Measurements from ENCODE around the gene CREB3L2. TPM values are rescaled to one million over a fixed set of nuclear protein-coding genes. Genes with fewer than 3 reads are reported as not detected.

Gene CREB3L2
- total and polyA plus RNA-seq, 2 donors (not counting 1 experiment from before 2014, with no cell fraction given) = 13.8 to 25.1 TPM

- ATAC-seq (ENCODE audit: low read depth) (no peak), DNase-seq (no peak)
- TF ChIP-seq EZH2 (IDR thresholded peaks at IDR 0.05; ENCODE audit: borderline replicate concordance, insufficient read depth, low read depth, low read length, poor library complexity, severe bottlenecking) = no peak
- no peak for TF ChIP-seq CTCF (IDR thresholded peaks at IDR 0.05)
- no peaks in the 10 kb centered on the region for H3K27me3 Mint-ChIP-seq
- POLR2A ChIA-PET = no interaction called here
- intact Hi-C loops (cut with micrococcal nuclease) = no loop called here
- H3K4me3 ChIP-seq (ENCODE audit: control extremely low read depth in 1 of 5, extremely low read depth in 1 of 5, insufficient read depth in 1 of 5, low read depth in 2 of 5, low read length in 4 of 5) = no peak overlapping the region
- peaks cover 17% of the 10 kb centered on the region for H3K79me2 ChIP-seq (ENCODE audit: control insufficient read depth, insufficient read depth, low read length)
- H3K27ac Mint-ChIP-seq = no peak overlapping the region
- CTCF ChIA-PET = interaction anchor here (0.6 to 1.8 kb wide), 2 partner anchors 37 to 51 kb away, joined by 5 to 6 read pairs; no protein-coding TSS in a partner anchor
- H3K4me3 Mint-ChIP-seq = no peak overlapping the region
- no peaks in the 10 kb centered on the region for H4K20me1 ChIP-seq (ENCODE audit: control insufficient read depth, insufficient read depth, low read length, poor library complexity, severe bottlenecking)
- H3K27me3 ChIP-seq (replicated peaks in 1 of 4; ENCODE audit: control extremely low read depth in 1 of 4, control insufficient read depth in 3 of 4, insufficient read depth in 4 of 4, low read length in 3 of 4) = no peaks in the 10 kb centered on the region
- H2AFZ ChIP-seq (ENCODE audit: insufficient read depth, low read depth, low read length, poor library complexity, severe bottlenecking) = no peak overlapping the region
- H3K9me3 Mint-ChIP-seq (ENCODE audit: insufficient read depth) = no peaks in the 10 kb centered on the region
- peaks cover 7% of the 10 kb centered on the region for H3K4me1 Mint-ChIP-seq
- H3K36me3 ChIP-seq (replicated peaks in 1 of 2; ENCODE audit: control extremely low read depth in 1 of 2, control insufficient read depth in 1 of 2, extremely low read depth in 1 of 2, insufficient read depth in 2 of 2, low read length in 1 of 2) = no peaks in the 10 kb centered on the region
- H3K9me3 ChIP-seq (ENCODE audit: control extremely low read depth in 1 of 3, control insufficient read depth in 2 of 3, insufficient read depth in 1 of 3, low read length in 2 of 3) = no peaks in the 10 kb centered on the region
- H3K27ac ChIP-seq (ENCODE audit: low read length in 2 of 2) = no peak overlapping the region
- H3K4me1 ChIP-seq (ENCODE audit: control insufficient read depth in 2 of 2, insufficient read depth in 2 of 2, low read length in 2 of 2) = peaks cover 5 to 6% of the 10 kb centered on the region in 2 donors
- H3K9ac ChIP-seq (ENCODE audit: low read length) = no peak overlapping the region
- no peak overlapping the region for H3K4me2 ChIP-seq (replicated peaks; ENCODE audit: low read depth, low read length, poor library complexity, severe bottlenecking)
- WGBS (ENCODE audit: insufficient coverage) = 97% methylated on average over 6 of the region's 11 CpGs
Measured at GRCh38 chr7:137940656-137941518, 61.0 kb downstream of the CREB3L2 start.

- H3K4me1 Mint-ChIP-seq = peaks cover 12% of the 10 kb centered on the region
- H3K9me3 Mint-ChIP-seq (ENCODE audit: insufficient read depth) = no peaks in the 10 kb centered on the region
- ChIA-PET POLR2A (no interaction called here), CTCF (interaction anchor here (0.6 to 1.8 kb wide), 2 partner anchors 37 to 52 kb away, joined by 5 to 6 read pairs; no protein-coding TSS in a partner anchor)
- H3K4me3 ChIP-seq (ENCODE audit: control extremely low read depth in 1 of 5, extremely low read depth in 1 of 5, insufficient read depth in 1 of 5, low read depth in 2 of 5, low read length in 4 of 5) = no peak overlapping the region
- no peaks in the 10 kb centered on the region for H3K27me3 ChIP-seq (replicated peaks in 1 of 4; ENCODE audit: control extremely low read depth in 1 of 4, control insufficient read depth in 3 of 4, insufficient read depth in 4 of 4, low read length in 3 of 4)
- peaks cover 18% of the 10 kb centered on the region for H3K79me2 ChIP-seq (ENCODE audit: control insufficient read depth, insufficient read depth, low read length)
- H3K4me3 Mint-ChIP-seq = no peak overlapping the region
- intact Hi-C loops (cut with micrococcal nuclease) = no loop called here
- DNase-seq = no peak
- H3K27me3 Mint-ChIP-seq = no peaks in the 10 kb centered on the region
- TF ChIP-seq EZH2 (IDR thresholded peaks at IDR 0.05; ENCODE audit: borderline replicate concordance, insufficient read depth, low read depth, low read length, poor library complexity, severe bottlenecking) (no peak), CTCF (IDR thresholded peaks at IDR 0.05) (no peak)
- no peak overlapping the region for H3K27ac ChIP-seq (ENCODE audit: low read length in 2 of 2)
- no peak overlapping the region for H3K9ac ChIP-seq (ENCODE audit: low read length)
- H3K36me3 ChIP-seq (replicated peaks in 1 of 2; ENCODE audit: control extremely low read depth in 1 of 2, control insufficient read depth in 1 of 2, extremely low read depth in 1 of 2, insufficient read depth in 2 of 2, low read length in 1 of 2) = no peaks in the 10 kb centered on the region
- 100% methylated on average over 1 of the region's 1 CpG for WGBS (ENCODE audit: insufficient coverage)
- H3K27ac Mint-ChIP-seq = no peak overlapping the region
- H2AFZ ChIP-seq (ENCODE audit: insufficient read depth, low read depth, low read length, poor library complexity, severe bottlenecking) = no peak overlapping the region
- no peaks in the 10 kb centered on the region for H4K20me1 ChIP-seq (ENCODE audit: control insufficient read depth, insufficient read depth, low read length, poor library complexity, severe bottlenecking)
- peaks cover 12% of the 10 kb centered on the region in 2 donors for H3K4me1 ChIP-seq (ENCODE audit: control insufficient read depth in 2 of 2, insufficient read depth in 2 of 2, low read length in 2 of 2)
- no peak overlapping the region for H3K4me2 ChIP-seq (replicated peaks; ENCODE audit: low read depth, low read length, poor library complexity, severe bottlenecking)
- H3K9me3 ChIP-seq (ENCODE audit: control extremely low read depth in 1 of 3, control insufficient read depth in 2 of 3, insufficient read depth in 1 of 3, low read length in 2 of 3) = no peaks in the 10 kb centered on the region
- no peak for ATAC-seq (ENCODE audit: low read depth)
Measured at GRCh38 chr7:137940218-137940617, 61.7 kb downstream of the CREB3L2 start.

All from B cell (primary cell).